GM19035 (cell line): ENCODE measurements around the gene SOST.

Experiments used
- ATAC-seq: cut with Tn5 transposase; IDR thresholded peaks from one replicate; pipeline ENCODE4 v1.9.1; 2021; ENCODE audit not compliant: unreplicated experiment

Gene SOST

DNA sequence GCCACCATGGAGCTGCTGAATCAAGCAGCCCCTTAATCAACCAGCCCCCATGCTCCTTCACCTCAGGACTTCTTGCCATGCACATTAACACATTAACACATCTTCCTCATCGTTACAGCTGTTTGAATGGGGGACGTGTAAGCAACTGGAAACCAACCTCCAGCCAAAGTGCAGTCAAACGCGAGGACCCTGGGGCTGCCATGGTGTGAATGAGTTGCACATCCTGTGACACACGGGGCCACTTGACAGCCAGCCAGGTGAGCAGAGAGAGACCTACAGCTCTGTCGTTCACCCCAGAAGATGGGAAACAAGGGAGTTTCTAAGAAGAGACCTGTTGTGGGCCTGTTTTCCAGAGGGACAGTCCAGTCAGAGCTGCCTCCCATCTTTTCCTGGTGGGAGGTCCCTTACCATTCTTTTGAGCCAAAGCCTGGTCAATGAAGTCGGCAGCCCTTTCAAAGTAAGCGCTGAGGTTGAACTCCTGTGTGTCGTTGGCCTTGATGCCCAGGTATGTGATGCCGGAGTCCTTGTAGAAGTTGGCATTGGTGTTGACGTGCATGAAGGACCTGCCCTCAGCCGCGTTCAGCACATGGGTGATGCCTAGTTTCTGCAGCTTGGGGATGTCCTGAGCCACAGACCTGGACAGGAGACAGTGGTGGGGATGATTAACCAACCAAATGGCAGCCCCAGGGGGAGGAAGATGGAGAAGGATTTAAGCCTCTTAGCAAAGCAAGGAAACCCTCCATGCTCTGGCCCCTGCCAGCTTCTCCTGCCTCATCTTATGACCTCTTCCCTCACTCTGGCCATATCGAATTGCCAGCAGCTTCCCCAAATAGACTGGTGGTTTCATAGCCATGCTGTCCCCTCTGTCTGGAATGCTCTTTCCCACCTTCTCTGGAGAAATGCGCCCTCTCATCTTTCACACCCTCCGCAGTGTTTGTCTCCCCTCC is 16.0 kb upstream of the SOST start:
- no peak for ATAC-seq

DNA sequence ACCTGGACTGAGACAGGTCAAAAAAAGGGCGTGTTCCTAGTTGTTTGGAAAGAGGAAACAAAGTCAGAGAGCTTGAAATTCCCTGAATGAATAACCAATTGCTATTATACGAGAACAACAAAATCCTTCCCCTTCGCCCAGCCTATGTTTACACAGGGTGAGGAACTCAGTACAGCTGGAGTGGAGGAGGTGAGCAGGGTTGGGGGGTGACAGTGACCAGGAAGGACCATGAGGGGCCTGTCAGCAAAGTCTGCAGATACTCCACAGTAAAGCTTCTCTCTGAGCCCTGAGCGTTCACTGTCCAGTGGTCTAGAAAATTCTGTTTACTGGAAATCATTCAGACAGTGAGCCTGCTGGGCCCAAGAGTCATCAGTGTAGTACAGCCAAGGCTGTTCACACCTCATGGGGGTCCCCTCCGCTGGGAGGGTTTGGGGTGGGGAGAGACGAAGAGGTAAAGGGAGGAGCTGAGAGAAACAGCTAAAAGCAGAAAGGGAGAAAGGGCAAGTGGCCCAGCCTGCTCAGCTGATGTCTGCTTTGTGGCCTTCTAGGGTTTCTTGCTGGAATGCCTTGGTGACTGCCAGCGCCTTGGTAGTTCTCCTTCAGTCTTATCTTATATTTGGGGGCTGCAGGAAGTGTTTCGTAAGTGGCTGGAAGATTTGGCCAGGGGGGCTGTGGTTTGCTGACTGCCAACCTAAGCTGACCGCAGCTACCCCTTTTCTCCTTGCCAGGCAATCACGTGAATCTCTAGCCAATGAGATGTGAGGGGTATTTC is 14.5 kb upstream of the SOST start:
- ATAC-seq = no peak

DNA sequence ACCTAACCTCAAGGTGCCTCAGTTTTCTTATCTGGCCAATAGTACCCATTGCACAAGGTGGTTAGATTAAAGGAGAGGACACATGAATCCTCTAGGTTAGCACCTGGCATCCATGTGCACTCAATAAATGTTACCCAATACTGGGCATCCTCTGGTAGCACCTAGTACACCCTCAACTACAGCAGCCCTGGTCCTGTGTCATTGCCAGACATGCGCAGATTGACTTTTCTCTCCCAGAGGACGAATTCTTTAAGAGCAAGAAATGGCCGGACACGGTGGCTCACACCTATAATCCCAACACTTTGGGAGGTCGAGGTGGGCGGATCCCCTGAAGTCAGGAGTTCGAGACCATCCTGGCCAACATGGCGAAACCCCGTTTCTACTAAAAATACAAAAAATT is 12.9 kb upstream of the SOST start:
- ATAC-seq = no peak

DNA sequence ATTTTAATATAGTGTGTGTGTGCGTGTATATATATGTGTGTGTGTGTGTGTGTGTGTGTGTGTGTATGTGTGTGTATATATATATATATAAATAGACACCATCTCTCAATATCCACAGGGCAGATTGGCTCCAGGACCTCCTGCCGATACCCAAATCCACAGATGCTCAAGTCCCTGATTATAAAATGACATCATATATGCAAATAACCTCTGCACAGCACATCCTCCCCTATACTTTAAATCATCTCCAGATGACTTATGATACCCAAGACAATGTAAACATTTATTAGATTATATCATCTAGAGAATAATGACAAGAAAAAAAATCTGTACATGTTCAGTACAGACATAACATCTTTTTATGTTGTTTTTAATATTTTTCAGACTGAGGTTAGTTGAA is 12.4 kb upstream of the SOST start:
- ATAC-seq = no peak

DNA sequence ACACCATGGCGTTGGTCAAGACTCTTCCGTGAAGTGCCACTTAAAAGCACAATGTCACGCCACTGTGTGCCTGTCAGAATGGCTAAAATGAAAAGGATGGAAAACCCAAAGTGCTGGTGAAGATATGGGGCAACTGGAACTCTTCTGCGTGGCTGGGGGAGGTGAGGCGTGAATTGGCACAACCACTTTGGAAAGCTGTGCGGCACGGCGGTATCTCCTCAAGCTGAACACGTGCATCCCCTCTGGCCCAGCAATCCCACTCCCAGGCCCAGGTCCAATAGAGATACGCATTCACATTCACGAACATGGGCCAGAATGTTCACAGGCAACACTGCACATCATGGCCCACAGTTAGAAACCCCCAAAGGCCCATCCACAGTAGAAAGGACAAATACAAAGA is 11.3 kb upstream of the SOST start:
- no peak for ATAC-seq

DNA sequence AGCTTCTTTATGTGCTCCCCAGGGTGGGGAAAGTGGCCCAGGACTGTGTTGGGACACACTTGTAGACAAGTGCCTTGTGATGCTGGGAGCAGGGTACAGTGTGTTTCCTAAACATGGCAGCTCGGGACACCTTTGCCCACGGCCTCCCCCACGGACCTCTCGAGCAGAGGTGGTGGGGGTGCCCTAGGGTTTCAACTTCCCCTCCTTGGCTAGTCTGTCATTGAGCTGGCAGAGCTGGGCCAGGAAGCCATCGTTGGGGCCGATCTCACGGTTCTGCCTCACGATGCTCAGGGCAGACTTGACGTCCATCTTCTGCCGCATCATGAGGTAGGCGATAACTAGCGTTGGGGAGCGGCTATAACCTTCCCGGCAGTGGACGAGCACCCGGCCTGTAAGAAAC is 10.8 kb upstream of the SOST start:
- no peak for ATAC-seq

DNA sequence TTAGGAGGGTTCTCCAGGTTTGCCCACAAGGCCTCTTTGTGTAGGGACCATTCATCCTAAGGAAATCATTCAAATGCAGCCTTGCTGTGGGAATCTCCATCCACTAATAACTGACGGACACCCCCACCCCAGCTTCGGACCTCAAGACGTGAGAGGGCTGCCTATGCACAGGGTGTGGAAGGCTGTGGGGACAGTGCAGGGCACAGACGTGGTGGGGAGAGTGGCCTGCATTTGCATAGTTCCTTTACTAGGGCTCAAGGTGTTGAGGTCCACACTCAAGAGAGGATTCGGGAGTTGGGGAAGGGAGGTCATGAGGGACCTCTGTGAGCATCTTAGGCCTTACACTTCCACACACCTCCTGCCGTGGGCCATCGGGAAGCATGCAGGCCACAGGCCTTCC is 10.4 kb upstream of the SOST start:
- ATAC-seq = no peak

DNA sequence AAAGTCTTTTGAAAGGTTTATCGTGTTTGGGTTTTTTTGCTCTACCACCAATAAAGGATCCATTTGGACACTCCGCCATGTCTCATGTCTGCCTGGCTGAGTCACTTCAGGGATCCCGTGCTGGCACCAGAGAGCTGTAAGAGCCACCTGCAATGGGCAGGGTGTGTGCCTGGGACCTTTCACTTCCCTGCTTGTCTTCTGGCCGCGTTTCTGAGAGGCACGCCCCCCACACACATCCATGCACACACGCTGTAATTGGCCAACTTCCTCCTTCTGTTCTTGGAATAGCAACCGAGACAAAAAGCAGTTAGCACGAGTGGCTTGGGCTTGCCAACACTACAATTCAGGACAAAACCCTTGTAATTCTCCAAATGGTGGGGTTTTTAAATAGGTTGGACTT is 9.8 kb upstream of the SOST start:
- ATAC-seq = no peak

DNA sequence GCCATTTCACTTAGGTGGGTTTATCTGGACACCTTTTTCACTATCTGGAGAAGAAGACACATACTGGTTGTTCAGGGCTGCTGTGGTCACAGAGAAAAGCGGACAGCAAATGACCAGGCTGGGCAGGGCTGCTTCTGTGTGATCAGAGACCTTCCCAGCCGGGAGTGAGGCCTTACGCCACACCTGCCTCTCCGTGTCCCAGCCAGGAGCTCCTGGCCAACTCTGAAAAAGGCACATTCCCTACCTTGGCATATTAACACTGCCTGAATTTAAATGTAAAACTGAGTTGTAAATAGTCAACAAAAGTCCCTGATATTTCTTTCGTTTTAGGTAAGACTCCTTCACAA is 9.1 kb upstream of the SOST start:
- ATAC-seq = no peak

DNA sequence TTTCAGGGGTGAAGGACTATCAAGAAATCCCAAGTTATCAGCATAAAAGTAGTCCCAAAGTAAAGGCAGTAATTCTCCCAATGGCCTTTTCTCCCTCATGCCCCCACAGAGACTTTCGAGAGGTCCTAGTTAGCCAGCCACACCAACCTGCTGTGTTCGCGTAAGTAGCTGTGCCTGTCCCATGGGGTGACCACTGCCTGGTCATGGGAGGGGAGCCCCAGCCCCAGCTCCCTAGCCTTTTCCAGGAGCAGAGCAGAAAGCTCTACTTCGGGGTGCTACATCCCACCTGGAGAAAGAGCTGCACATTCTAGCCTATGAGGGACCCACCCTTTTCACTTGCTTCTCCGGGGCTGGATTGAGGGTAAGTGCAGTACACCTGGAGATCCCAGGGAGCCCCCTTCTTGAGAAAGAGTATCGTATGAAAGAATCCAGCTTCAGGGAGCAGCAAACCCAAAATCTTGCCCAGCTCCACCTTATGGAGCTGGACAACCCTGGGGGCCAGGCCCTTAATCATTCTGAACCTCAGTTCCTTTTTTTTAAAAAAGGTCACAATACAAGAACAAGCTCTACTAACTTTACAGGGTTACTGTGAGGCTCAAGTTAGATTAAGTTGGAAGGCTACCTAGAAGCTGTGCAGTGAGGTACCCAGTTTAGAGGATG is 8.6 kb upstream of the SOST start:
- no peak for ATAC-seq

DNA sequence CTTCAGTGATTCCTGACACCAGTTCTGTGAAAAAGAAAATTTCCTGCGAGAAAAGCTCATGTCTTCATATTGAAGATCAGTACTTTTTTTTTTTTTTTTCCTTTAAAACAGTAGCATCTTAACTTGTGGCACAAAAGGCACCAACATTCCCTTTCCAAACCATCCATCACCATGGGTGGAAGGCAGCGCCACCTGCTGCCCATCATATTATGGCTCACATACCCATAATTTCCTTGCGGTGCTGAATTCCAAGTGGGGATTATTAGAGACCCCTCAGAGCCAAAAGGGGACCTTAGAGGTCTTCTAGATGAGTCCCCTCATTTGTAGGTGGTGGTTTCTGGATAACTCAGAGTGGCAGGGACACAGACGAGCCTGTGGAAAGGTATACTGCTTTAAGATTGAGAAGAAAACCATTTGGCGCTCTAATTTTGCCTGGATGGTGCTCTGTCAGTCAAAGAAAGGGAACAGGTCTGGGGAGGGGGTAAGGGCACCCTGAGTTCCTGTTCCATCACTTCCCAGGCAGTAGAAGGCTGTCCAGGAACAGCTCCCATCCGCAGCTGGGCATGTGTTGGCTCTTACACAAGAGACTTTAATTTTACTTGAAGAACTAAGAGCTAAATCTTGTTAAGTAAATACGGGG is 7.9 kb upstream of the SOST start:
- ATAC-seq = no peak

DNA sequence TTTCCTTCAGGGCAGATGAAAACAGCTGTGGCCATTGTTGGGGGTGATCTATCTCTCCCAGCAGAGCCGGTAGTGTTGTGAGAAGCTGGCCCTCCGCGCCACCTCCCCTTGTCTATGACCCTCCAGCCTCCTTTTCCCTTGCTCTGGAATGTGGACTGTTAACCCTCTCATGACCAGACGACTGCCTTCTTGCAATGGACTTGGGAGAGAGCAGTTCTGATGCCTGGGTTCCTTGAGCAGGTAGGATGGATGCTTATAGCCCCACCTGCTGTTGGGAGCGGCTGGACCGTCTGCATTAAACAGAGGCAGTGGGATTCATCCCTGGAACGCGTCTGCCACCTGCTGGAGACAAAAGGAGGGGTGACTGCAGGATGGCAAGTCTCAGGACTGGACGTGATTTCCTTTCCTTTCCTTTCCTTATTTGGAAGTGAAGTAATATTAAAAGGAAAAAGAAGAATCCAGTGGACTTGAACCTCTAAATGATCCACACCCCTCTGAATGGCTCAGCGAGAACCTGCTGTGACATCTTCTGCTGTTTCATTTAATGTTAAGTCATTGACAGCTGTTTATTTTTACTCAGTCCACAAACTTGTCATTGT is 1.8 kb upstream of the SOST start:
- ATAC-seq = no peak

DNA sequence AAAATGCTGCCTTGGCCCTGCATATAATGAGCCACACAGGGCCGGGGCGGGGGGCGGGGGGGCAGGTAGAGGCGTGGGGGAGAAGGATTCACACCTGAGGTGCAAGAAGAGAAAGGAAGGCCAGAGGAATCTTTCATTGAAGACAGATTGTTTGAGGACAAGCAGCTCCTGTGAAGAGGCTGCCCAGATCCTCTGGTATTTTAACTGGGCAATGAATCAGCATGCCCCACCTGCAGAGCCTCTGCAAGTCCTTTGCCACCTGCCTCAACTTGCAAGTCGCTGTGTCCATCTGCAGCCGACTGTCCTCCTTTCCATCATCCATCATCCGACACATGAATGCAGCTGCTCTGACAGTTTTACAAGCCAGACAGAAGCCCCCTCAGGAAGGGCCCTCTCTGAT is 1.2 kb upstream of the SOST start:
- ATAC-seq = no peak

DNA sequence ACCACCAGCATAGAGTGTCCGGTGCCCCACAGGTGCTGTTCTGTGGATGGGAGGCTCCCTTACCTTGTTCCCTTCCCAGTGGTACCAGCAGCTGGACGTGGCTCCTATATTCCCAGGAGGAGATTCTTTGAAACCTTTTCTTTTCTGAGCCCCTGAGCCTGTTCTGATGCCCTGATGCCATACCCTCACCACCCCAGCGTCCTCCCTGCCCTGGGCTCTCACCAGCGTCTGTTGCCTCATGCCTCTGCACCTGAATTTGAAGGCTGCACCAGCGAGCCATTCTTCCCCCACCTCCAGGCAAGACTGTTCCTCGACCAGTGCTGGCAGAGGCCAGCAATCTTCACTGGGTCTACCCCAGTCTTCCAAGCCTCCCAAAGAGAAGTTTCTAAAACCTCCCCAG is 505 bp downstream of the SOST start:
- no peak for ATAC-seq

DNA sequence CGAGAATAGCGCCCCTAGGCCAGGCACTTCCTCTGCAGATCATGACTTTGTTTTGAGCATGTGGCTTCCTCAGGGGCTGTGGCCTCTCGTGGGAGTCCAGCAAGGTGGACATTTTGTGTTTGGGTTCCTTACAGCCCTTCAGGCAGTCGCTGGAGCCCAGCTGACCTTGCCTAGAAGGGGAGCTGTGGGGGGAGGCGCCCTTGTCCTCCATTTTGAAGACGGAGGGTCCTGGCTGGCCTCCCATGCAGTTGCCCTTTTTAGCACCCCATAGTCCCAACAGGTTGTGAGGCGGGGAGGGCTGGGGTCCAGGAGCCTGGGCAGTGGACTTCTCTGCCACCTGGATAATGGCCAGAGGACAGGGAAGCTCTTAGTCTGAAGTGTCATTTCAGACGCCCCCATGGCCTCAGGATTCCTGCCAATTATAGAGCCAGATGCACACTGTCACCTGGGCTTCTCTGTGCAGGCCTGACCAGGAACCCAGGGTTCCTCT is 1.4 kb downstream of the SOST start:
- ATAC-seq = no peak

DNA sequence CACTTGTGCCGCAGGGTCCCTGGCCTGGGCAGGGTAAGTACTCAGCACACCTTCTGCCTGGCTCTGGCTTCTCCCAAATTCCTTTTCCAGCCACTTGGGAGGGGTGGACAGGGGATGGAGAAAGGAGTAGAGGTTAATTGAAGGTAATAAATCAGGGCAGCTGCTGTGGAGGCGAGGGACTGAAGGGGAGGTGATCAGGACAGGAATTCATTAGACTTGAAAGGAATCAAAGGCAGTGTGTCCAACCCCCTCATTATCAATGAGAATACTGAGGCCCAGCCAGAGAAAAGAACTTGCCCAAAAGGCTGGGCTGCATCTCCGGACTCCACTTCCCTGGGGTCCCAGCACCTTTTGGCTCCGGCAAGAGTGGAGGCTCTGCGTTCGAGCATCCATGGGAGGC is 2.4 kb downstream of the SOST start:
- no peak for ATAC-seq

DNA sequence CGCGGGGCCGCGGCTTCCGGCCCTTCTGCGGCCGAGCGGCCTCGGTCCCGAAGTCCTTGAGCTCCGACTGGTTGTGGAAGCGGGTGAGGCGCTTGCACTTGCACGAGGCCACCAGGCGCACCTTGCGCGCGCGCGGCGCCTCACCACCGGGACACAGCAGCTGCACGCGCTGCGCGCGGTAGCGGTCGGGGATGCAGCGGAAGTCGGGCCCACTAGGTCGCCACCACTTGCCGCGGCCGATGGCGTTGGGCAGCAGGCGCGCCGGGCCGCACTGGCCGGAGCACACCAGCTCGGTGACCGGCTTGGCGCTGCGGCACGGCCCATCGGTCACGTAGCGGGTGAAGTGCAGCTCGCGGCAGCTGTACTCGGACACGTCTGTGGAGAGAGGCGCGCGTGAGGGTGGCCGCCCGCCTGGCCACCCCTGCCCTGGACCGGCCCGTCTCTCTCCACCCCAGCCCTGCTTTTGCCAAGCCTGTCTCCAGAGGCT is 3.2 kb downstream of the SOST start:
- no peak for ATAC-seq

DNA sequence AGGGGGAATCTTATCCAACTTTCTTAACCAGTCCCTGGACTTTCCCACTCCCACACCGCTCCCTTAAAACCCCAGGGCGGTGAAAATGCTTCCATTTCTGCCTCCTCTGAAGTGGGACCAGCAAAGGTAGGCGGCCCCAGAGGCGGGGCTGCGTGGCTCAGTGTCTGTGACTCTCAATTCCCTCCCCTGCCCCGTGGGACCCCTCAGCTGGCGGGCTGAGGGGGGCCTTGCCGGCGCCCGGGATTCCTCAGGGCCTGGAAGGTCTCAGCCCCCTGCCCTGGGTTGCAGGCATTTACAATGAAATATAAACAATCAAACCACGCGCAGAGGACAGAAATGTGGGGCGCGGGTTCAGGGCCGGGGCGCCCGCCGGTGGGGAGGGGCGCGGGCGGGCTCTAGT is 3.6 kb downstream of the SOST start:
- no peak for ATAC-seq

DNA sequence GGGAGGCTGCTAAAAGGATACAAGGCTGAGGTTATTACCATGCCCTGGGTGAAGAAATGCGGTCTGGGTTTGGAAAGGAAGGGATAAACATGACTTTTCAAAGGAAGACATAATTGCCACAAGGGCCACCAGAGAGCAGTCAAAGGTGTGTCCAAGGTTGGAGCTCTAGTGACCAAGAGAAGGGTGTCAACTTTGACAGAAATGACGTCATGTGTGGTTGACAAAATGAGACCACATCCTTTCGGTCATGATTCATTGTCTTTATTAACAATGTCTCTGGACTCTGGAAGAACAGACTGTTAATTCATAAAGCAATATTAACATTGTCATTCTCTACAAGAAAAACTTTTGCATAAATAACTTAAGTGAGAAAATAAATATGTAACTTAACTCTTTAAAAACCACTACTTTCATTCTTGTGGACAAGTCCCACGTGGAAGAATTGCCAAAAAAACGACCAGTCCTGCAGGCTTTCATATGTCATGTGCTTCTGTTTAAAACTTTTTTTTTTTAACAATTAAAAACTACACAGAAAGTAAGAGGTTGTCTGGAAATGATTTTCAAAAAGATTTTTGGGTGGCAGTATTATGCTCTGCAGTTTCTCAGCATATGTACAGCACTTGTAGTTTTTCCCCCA is 5.0 kb downstream of the SOST start:
- ATAC-seq = no peak

DNA sequence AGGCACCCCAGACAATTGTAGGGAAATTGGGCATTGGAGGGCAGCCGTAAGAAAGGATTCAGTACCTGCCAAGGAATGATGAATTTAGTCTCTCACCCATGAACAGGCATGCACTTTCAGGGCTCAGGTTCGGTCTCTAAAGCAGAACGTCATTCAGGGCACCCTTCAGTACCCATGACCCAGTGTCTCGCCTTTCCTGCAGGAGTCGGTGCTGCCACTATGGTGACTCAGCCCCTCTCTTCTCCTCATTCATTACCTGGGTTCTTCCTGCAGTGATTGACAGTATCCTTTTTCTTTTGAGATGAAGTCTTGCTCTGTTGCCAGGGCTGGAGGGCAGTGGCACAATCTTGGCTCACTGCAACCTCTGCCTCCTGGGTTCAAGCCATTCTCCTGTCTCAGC is 8.4 kb downstream of the SOST start:
- no peak for ATAC-seq
